K562 (cell line): ENCODE measurements around the gene HDAC9. TPM values are rescaled to one million over a fixed set of nuclear protein-coding genes. Genes with fewer than 3 reads are reported as not detected.

Source experiments
- ATAC-seq: fragments of 200-7000 bp; cut with Tn5 transposase; 3 replicates; pipeline ENCODE4 v1.9.1; 2020; ENCODE audit warnings: moderate library complexity
- BruUV-seq: library from RNA; stranded (reverse); fragments of 400-500 nt; replicated peaks from 2 replicates; lab custom pipeline; 2021; lab: Mats Ljungman, UMichigan
- CTCF ChIA-PET: fragments of 300-600 bp; formaldehyde crosslinking; extraction: SDS; loops from one replicate; lab custom pipeline; 2021; ENCODE audit warnings: low intra/inter-chr PET ratio; lab: Yijun Ruan, JAX
- POLR2A ChIA-PET: fragments of 300-600, 350-650 bp; sonication (Branson Sonifier 250); formaldehyde crosslinking; extraction: SDS; loops from one replicate; lab custom pipeline; 2021; ENCODE audit warnings: antibody characterized with exemption, inconsistent platforms; lab: Yijun Ruan, JAX
- DNase-seq, 4 experiments: peaks; one replicate each; pipeline versions ENCODE4 v3.0.0 to v3.0.0-alpha.2; 2011 to 2018; ENCODE audit warnings: low spot score in 3 of 4, mixed read lengths in 3 of 4; ENCODE audit errors: extremely low read depth in 1 of 4
- FAIRE-seq: peaks from 2 replicates; lab custom pipeline; 2011; peaks lifted over from hg19 to GRCh38; lab: Jason Lieb, UNC
- H2AFZ ChIP-seq: 2 replicates; pipeline ENCODE4 v1.6.0; 2011; ENCODE audit warnings: low read depth, low read length, control low read depth, inconsistent platforms
- H3K27ac ChIP-seq: fragments of 200-600 bp; 3 replicates; pipeline ENCODE4 v1.8.0; 2011; ENCODE audit warnings: low read depth, mild to moderate bottlenecking, control low read depth, inconsistent platforms, low read length, moderate library complexity, mixed read lengths; ENCODE audit errors: extremely low read depth
- H3K27me3 ChIP-seq, 2 experiments: fragments of 300-600 bp in 1 of 2; 2 replicates in 1 of 2; 3 replicates in 1 of 2; pipeline versions ENCODE4 v1.6.0 to v1.8.0; 2011; ENCODE audit warnings: inconsistent platforms in 2 of 2, low read length in 2 of 2, mild to moderate bottlenecking in 1 of 2, mixed read lengths in 1 of 2, moderate library complexity in 1 of 2; ENCODE audit not compliant: control insufficient read depth in 2 of 2, insufficient read depth in 2 of 2
- H3K36me3 ChIP-seq: fragments of 300-600 bp; 3 replicates; pipeline ENCODE4 v1.8.0; 2011; ENCODE audit warnings: mild to moderate bottlenecking, low read length, inconsistent platforms; ENCODE audit not compliant: control insufficient read depth, insufficient read depth
- H3K4me1 ChIP-seq, 2 experiments: fragments of 200-600 bp in 1 of 2; replicated peaks in 1 of 2; 2 replicates in 1 of 2; 3 replicates in 1 of 2; pipeline versions ENCODE4 v1.5.1 to v1.8.0; 2011; ENCODE audit warnings: inconsistent platforms in 2 of 2, low read length in 2 of 2, mild to moderate bottlenecking in 1 of 2, mixed read lengths in 1 of 2, moderate library complexity in 1 of 2; ENCODE audit not compliant: control insufficient read depth in 2 of 2, insufficient read depth in 2 of 2
- H3K4me2 ChIP-seq: 2 replicates; pipeline ENCODE4 v1.6.1; 2011; ENCODE audit warnings: low read length, control low read depth, inconsistent platforms, mixed read lengths; ENCODE audit not compliant: insufficient read depth
- H3K4me3 ChIP-seq: fragments of 200-600 bp; sonication (generic), shearing (Covaris generic); 2 replicates; pipeline ENCODE4 v1.5.1; 2016; ENCODE audit warnings: control low read depth, inconsistent platforms
- H3K79me2 ChIP-seq: fragments of 200-600 bp; 3 replicates; pipeline ENCODE4 v1.8.0; 2011; ENCODE audit warnings: low read length, inconsistent platforms; ENCODE audit not compliant: control insufficient read depth, insufficient read depth
- H3K9ac ChIP-seq, 2 experiments: 2 replicates each; pipeline versions ENCODE4 v1.6.0 to v1.6.1; 2011; ENCODE audit warnings: low read depth in 2 of 2, low read length in 2 of 2, control low read depth in 1 of 2, inconsistent platforms in 1 of 2, mild to moderate bottlenecking in 1 of 2, mixed read lengths in 1 of 2; ENCODE audit not compliant: insufficient read depth in 1 of 2
- H3K9me1 ChIP-seq: one replicate; pipeline ENCODE4 v1.6.0; 2011; ENCODE audit warnings: inconsistent platforms, mild to moderate bottlenecking, low read length, moderate library complexity; ENCODE audit not compliant: control insufficient read depth, insufficient read depth
- H3K9me3 ChIP-seq: replicated peaks from 2 replicates; pipeline ENCODE4 v1.5.1; 2011; ENCODE audit warnings: low read depth, low read length, inconsistent platforms; ENCODE audit not compliant: control insufficient read depth, insufficient read depth
- H4K20me1 ChIP-seq: replicated peaks from 2 replicates; pipeline ENCODE4 v1.6.1; 2011; ENCODE audit warnings: low read length, inconsistent platforms, mixed read lengths; ENCODE audit not compliant: control insufficient read depth, insufficient read depth
- E2F3 ChIP-seq: fragments of 250-450 bp; sonication (Bioruptor Pico); IDR thresholded peaks from 2 replicates; pipeline ENCODE4 v1.4.0; 2020; ENCODE audit warnings: mild to moderate bottlenecking
- ESRRB ChIP-seq: fragments of 250-450 bp; sonication (Bioruptor Pico); IDR thresholded peaks from 2 replicates; pipeline ENCODE4 v1.5.0; 2020; ENCODE audit warnings: mild to moderate bottlenecking, moderate library complexity, borderline replicate concordance
- MXI1 ChIP-seq: IDR thresholded peaks from 2 replicates; pipeline ENCODE4 v1.6.1; 2011; ENCODE audit warnings: low read depth, mild to moderate bottlenecking, improper control_type of control experiment, low read length
- NFXL1 ChIP-seq: fragments of 450-650 bp; formaldehyde crosslinking; IDR thresholded peaks from 2 replicates; pipeline ENCODE4 v1.4.0; 2021; ENCODE audit warnings: mild to moderate bottlenecking
- NR2F6 ChIP-seq: fragments of 450-650 bp; formaldehyde crosslinking; IDR thresholded peaks from 2 replicates; pipeline ENCODE4 v1.4.0; 2020; ENCODE audit warnings: mild to moderate bottlenecking
- PHF8 ChIP-seq: fragments of 200-600 bp; sonication (generic); IDR thresholded peaks from 2 replicates; pipeline ENCODE4 v1.6.1; 2012; ENCODE audit warnings: mixed run types, mild to moderate bottlenecking, inconsistent platforms, low read length, moderate library complexity, borderline replicate concordance
- RBM34 ChIP-seq: fragments of 200-400 bp; formaldehyde crosslinking; IDR thresholded peaks from 2 replicates; pipeline ENCODE4 v1.6.1; 2018; ENCODE audit warnings: low read length, borderline replicate concordance; ENCODE audit not compliant: insufficient read depth
- SLC30A9 ChIP-seq: fragments of 250-450 bp; sonication (Bioruptor Pico); IDR thresholded peaks from 2 replicates; pipeline ENCODE4 v1.8.0; 2022; ENCODE audit warnings: mild to moderate bottlenecking, moderate library complexity
- TBP ChIP-seq: optimal IDR thresholded peaks from 2 replicates; pipeline ENCODE3; 2011; ENCODE audit warnings: low read depth, low read length, improper control_type of control experiment
- TOE1 ChIP-seq, 2 experiments: fragments of 450-650 bp in 1 of 2; sonication (generic) in 1 of 2; formaldehyde crosslinking in 1 of 2; IDR thresholded peaks; 2 replicates each; pipeline versions ENCODE4 v1.7.1 to v1.8.0; 2016 to 2022; ENCODE audit warnings: borderline replicate concordance in 2 of 2, mild to moderate bottlenecking in 2 of 2, antibody characterized with exemption in 1 of 2, inconsistent platforms in 1 of 2, low read depth in 1 of 2, missing genetic modification reagents in 1 of 2, moderate library complexity in 1 of 2
- WGBS: fragments of 100-300 bp; shearing (Covaris generic); methylation state at CpG from one replicate; pipeline ENCODE4 v1.1.6; 2016; ENCODE audit warnings: low coverage, mixed read lengths; ENCODE audit not compliant: insufficient coverage; ENCODE audit errors: missing lambda C conversion rate; 5-methylcytosine and 5-hydroxymethylcytosine counted together
- in situ Hi-C: fragments of 300-500 bp; cut with MboI; formaldehyde crosslinking; loops from 4 replicates; pipeline ENCODE4 v1.15.0; 2018; ENCODE audit warnings: inconsistent platforms, mixed read lengths
- intact Hi-C: fragments of 100-400 bp; cut with micrococcal nuclease; formaldehyde crosslinking; loops from 2 replicates; pipeline ENCODE4 v1.14.2; 2022
- polyA plus RNA-seq, 8 experiments: library from polyadenylated mRNA; depleted of rRNA in 4 of 8; stranded (reverse) in 5 of 8; unstranded in 3 of 8; fragments of >200 nt; fragmentation: Nextera tagmentation in 2 of 8; fragmentation: Illumina TruSeq in 1 of 8; extraction: Ambion mirVana in 2 of 8; extraction: Trizol in 1 of 8; gene quantifications; 2 replicates each; pipeline versions ENCODE4 v1.2.1 to v1.2.3, GENCODE V29; 2011 to 2014; ENCODE audit warnings: inconsistent platforms in 1 of 8, missing spikeins in 1 of 8
- total RNA-seq, 7 experiments: library from RNA; depleted of rRNA in 6 of 7; stranded (reverse); fragments of >200 nt in 6 of 7; fragmentation: Illumina TruSeq in 2 of 7; extraction: Trizol in 2 of 7; gene quantifications; 2 replicates each; pipeline versions ENCODE4 v1.2.1 to v1.2.3, GENCODE V29; 2011 to 2021; ENCODE audit warnings: low replicate concordance in 1 of 7

The HDAC9 gene
- total and polyA plus RNA-seq, 9 of the 15 experiments (the other 6 are each of a cell fraction or from before 2014, with no cell fraction given), result 0.08 to 0.91 (median 0.33) TPM

DNA sequence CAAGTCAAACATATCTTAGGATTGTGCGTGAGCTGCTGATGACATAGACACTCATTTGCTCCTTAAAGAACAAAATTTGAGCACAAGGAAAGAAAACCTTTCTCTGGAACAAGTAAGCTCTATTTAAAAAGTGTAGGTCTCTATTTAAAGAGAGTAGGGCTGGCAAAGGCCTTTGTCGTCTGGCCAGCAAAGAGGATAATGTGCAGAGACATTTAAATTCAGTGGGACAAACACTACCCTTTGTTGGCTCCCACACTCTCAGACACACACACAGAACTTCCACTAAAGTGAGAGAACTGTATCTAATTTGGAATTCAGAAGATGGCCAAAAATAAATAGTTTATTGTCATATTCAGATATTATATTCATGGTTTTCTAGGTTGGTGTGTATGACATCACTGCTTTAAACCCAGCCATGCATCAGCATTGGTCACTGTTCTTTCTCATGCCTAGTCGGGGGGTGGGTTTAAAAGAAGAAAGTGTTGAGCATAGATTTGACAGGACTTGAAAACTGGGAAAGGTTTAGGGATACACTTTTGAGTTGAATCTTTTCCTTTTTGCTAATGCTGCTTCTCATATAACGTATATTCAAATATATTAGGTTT lies 49.5 kb upstream of the HDAC9 start:
- FAIRE-seq (no peak), ATAC-seq (no peak), DNase-seq (no peak)
- no peak overlapping the region for H3K4me2 ChIP-seq
- H3K4me1 ChIP-seq, result no peaks in the 10 kb centered on the region
- no peaks in the 10 kb centered on the region for H3K27me3 ChIP-seq
- H3K9ac ChIP-seq, result no peak overlapping the region
- no peaks in the 10 kb centered on the region for H3K79me2 ChIP-seq
- no peaks in the 10 kb centered on the region for H3K36me3 ChIP-seq
- ChIA-PET POLR2A (no interaction called here), CTCF (interaction anchor here (0.6 kb wide), 1 partner anchor 424 kb away, joined by 3 read pairs; no protein-coding TSS in a partner anchor)
- no peak overlapping the region for H2AFZ ChIP-seq
- intact Hi-C loops, result no loop called here
- no peak overlapping the region for H3K27ac ChIP-seq
- H3K9me3 ChIP-seq, result no peaks in the 10 kb centered on the region
- in situ Hi-C loops, result no loop called here
- 0% methylated on average over 4 of the region's 4 CpGs for WGBS
- no peaks in the 10 kb centered on the region for H3K9me1 ChIP-seq
- BruUV-seq, result no TSS peak
- no peak overlapping the region for H3K4me3 ChIP-seq
- TF ChIP-seq ESRRB (CRISPR knock-in tag), result no peak
- TF ChIP-seq PHF8, result no peak
- no peak for TF ChIP-seq TOE1 (IDR thresholded peaks at IDR 0.05; ENCODE audit: borderline replicate concordance)
- TF ChIP-seq TOE1 (CRISPR knock-in tag; IDR thresholded peaks at IDR 0.05; ENCODE audit: borderline replicate concordance, low read depth), result no peak
- no peak for TF ChIP-seq NFXL1 (CRISPR knock-in tag)
- no peak for TF ChIP-seq TBP
- no peak for TF ChIP-seq SLC30A9 (CRISPR knock-in tag)
- no peak for TF ChIP-seq NR2F6 (CRISPR knock-in tag)
- no peak for TF ChIP-seq MXI1
- no peak for TF ChIP-seq E2F3
- no peak for TF ChIP-seq RBM34
- no peaks in the 10 kb centered on the region for H4K20me1 ChIP-seq
